HepG2 (cell line): ENCODE results near the gene NFAT5. TPM values are rescaled to one million over a fixed set of nuclear protein-coding genes. Genes with fewer than 3 reads are reported as not detected.
A peak's percentile ranks its signal among the peaks of the same experiment; 100 is the strongest.

Source experiments
- RAD21 ChIP-seq: fragments of 450-650 bp; formaldehyde crosslinking; IDR thresholded peaks from 2 replicates; pipeline ENCODE4 v1.5.0; 2020; ENCODE audit warnings: mild to moderate bottlenecking
- TARDBP ChIP-seq: sonication (generic); formaldehyde crosslinking; IDR thresholded peaks from 2 replicates; pipeline ENCODE4 v1.8.0; 2022; ENCODE audit warnings: mild to moderate bottlenecking, missing genetic modification reagents
- TEF ChIP-seq: sonication (generic); formaldehyde crosslinking; IDR thresholded peaks from 2 replicates; pipeline ENCODE4 v1.5.0; 2020; ENCODE audit warnings: missing genetic modification reagents
- polyA plus RNA-seq, 8 experiments: library from polyadenylated mRNA; depleted of rRNA in 3 of 8; stranded (reverse) in 7 of 8; unstranded in 1 of 8; fragments of >200 nt; fragmentation: Illumina TruSeq in 4 of 8; extraction: Trizol in 4 of 8; gene quantifications; 2 replicates each; pipeline versions ENCODE4 v1.2.1 to v1.2.3, GENCODE V29; 2011 to 2016; ENCODE audit warnings: low read depth in 4 of 8, missing spikeins in 1 of 8, mixed read lengths in 1 of 8; ENCODE audit not compliant: insufficient read depth in 1 of 8
- total RNA-seq, 5 experiments: library from RNA; depleted of rRNA; stranded (reverse); fragments of >200 nt; fragmentation: Illumina TruSeq; extraction: Trizol; gene quantifications; 2 replicates each; pipeline ENCODE4 v1.2.3, GENCODE V29; 2016; ENCODE audit warnings: low read depth in 1 of 5
- TF ChIP-seq, protein P1 (sequence below): IDR thresholded peaks from 2 replicates; pipeline ENCODE4 v1.6.1; 2012; ENCODE audit warnings: low read depth, low read length, improper control_type of control experiment
- TF ChIP-seq, protein P2 (sequence below): sonication (generic); formaldehyde crosslinking; IDR thresholded peaks from 2 replicates; pipeline ENCODE4 v1.5.0; 2020; ENCODE audit warnings: mild to moderate bottlenecking, missing genetic modification reagents, borderline replicate concordance

The NFAT5 gene
- total and polyA plus RNA-seq, 2 of the 13 experiments (the other 11 are each of a cell fraction or from before 2014, with no cell fraction given): 20.5 to 54.3 TPM

- TF ChIP-seq TEF: peak; percentile 98
- peak; percentile 45; the same call in 1 of the 2 replicates for TF ChIP-seq TARDBP
- TF ChIP-seq, protein P1, sequence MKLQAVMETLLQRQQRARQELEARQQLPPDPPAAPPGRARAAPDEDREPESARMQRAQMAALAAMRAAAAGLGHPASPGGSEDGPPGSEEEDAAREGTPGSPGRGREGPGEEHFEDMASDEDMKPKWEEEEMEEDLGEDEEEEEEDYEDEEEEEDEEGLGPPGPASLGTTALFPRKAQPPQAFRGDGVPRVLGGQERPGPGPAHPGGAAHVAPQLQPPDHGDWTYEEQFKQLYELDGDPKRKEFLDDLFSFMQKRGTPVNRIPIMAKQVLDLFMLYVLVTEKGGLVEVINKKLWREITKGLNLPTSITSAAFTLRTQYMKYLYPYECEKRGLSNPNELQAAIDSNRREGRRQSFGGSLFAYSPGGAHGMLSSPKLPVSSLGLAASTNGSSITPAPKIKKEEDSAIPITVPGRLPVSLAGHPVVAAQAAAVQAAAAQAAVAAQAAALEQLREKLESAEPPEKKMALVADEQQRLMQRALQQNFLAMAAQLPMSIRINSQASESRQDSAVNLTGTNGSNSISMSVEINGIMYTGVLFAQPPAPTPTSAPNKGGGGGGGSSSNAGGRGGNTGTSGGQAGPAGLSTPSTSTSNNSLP: peak; percentile 84
- TF ChIP-seq, protein P2, sequence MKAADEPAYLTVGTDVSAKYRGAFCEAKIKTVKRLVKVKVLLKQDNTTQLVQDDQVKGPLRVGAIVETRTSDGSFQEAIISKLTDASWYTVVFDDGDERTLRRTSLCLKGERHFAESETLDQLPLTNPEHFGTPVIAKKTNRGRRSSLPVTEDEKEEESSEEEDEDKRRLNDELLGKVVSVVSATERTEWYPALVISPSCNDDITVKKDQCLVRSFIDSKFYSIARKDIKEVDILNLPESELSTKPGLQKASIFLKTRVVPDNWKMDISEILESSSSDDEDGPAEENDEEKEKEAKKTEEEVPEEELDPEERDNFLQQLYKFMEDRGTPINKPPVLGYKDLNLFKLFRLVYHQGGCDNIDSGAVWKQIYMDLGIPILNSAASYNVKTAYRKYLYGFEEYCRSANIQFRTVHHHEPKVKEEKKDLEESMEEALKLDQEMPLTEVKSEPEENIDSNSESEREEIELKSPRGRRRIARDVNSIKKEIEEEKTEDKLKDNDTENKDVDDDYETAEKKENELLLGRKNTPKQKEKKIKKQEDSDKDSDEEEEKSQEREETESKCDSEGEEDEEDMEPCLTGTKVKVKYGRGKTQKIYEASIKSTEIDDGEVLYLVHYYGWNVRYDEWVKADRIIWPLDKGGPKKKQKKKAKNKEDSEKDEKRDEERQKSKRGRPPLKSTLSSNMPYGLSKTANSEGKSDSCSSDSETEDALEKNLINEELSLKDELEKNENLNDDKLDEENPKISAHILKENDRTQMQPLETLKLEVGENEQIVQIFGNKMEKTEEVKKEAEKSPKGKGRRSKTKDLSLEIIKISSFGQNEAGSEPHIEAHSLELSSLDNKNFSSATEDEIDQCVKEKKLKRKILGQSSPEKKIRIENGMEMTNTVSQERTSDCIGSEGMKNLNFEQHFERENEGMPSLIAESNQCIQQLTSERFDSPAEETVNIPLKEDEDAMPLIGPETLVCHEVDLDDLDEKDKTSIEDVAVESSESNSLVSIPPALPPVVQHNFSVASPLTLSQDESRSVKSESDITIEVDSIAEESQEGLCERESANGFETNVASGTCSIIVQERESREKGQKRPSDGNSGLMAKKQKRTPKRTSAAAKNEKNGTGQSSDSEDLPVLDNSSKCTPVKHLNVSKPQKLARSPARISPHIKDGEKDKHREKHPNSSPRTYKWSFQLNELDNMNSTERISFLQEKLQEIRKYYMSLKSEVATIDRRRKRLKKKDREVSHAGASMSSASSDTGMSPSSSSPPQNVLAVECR (CRISPR knock-in tag): no peak
- TF ChIP-seq RAD21 (CRISPR knock-in tag): peak; percentile 80
- TF ChIP-seq, all 625 proteins: peak for 29
Measured at GRCh38 chr16:69709456-69710084, 143.8 kb downstream of the NFAT5 start (continued).
